CD4-positive, alpha-beta T cell (primary cell): ENCODE measurements around the gene MAP3K1. TPM values are rescaled to one million over a fixed set of nuclear protein-coding genes. Genes with fewer than 3 reads are reported as not detected.

Experiments
- ATAC-seq: fragments of 200-7000 bp; cut with Tn5 transposase; one replicate; pipeline ENCODE4 v1.10.0; 2022; ENCODE audit warnings: mild to moderate bottlenecking; ENCODE audit not compliant: poor library complexity
- CTCF ChIA-PET: fragments of 350-600 bp; sonication (Branson Sonifier 250); formaldehyde crosslinking; loops from one replicate; lab custom pipeline; 2021; ENCODE audit warnings: antibody characterized with exemption, inconsistent platforms; lab: Charles Lee
- POLR2A ChIA-PET: fragments of 350-600 bp; sonication (Branson Sonifier 250); formaldehyde crosslinking; loops from one replicate; lab custom pipeline; 2021; ENCODE audit warnings: antibody characterized with exemption, inconsistent platforms; lab: Charles Lee
- DNase-seq, 14 experiments: peaks; one replicate each; pipeline ENCODE4 v3.0.0-alpha.2; 2013 to 2020; ENCODE audit warnings: mixed read lengths in 2 of 14
- H3K27ac ChIP-seq, 2 donors: one replicate each; pipeline versions ENCODE4 v1.5.1 to v1.7.0; 2013; ENCODE audit warnings: low read length in 2 of 2, low read depth in 1 of 2, mild to moderate bottlenecking in 1 of 2
- H3K27me3 ChIP-seq, 2 experiments: 1 replicate in 1 of 2; 2 replicates in 1 of 2; pipeline versions ENCODE4 v1.6.1 to v1.7.0; 2013; ENCODE audit warnings: low read length in 2 of 2, control low read depth in 1 of 2, mild to moderate bottlenecking in 1 of 2, moderate library complexity in 1 of 2; ENCODE audit not compliant: insufficient read depth in 2 of 2, control insufficient read depth in 1 of 2
- H3K36me3 ChIP-seq: one replicate; pipeline ENCODE4 v1.6.1; 2013; ENCODE audit warnings: low read length, control low read depth; ENCODE audit not compliant: insufficient read depth
- H3K4me1 ChIP-seq: one replicate; pipeline ENCODE4 v1.6.1; 2013; ENCODE audit warnings: low read length, control low read depth; ENCODE audit not compliant: insufficient read depth
- H3K4me3 ChIP-seq: one replicate; pipeline ENCODE4 v1.5.1; 2013; ENCODE audit warnings: mild to moderate bottlenecking, low read length, moderate library complexity
- H3K9me3 ChIP-seq, 2 experiments: 1 replicate in 1 of 2; 2 replicates in 1 of 2; pipeline versions ENCODE4 v1.6.1 to v1.7.0; 2013; ENCODE audit warnings: low read length in 2 of 2, mild to moderate bottlenecking in 2 of 2, control low read depth in 1 of 2, moderate library complexity in 1 of 2; ENCODE audit not compliant: control insufficient read depth in 1 of 2, insufficient read depth in 1 of 2
- H3K27ac Mint-ChIP-seq: one replicate; pipeline ENCODE4 v1.8.0; 2020; ENCODE audit warnings: mixed read lengths
- H3K27me3 Mint-ChIP-seq: one replicate; pipeline ENCODE4 v1.8.0; 2021; ENCODE audit warnings: mixed read lengths
- H3K36me3 Mint-ChIP-seq: one replicate; pipeline ENCODE4 v1.8.0; 2021; ENCODE audit warnings: low read depth, mixed read lengths
- H3K4me1 Mint-ChIP-seq: one replicate; pipeline ENCODE4 v1.8.0; 2021; ENCODE audit warnings: low read depth, mixed read lengths
- H3K4me3 Mint-ChIP-seq: one replicate; pipeline ENCODE4 v1.8.0; 2020; ENCODE audit warnings: mild to moderate bottlenecking, mixed read lengths
- H3K9me3 Mint-ChIP-seq: one replicate; pipeline ENCODE4 v1.8.0; 2020; ENCODE audit warnings: mixed read lengths
- CTCF ChIP-seq: fragments of 200-600 bp; IDR thresholded peaks from one replicate; pipeline ENCODE4 v1.8.0; 2022; ENCODE audit warnings: antibody characterized with exemption, mild to moderate bottlenecking
- intact Hi-C, 2 experiments: fragments of 100-400 bp; cut with DNase I in 1 of 2; cut with micrococcal nuclease in 1 of 2; formaldehyde crosslinking; loops; one replicate each; pipeline versions ENCODE4 v1.15.1 to v1.9.0; 2023 to 2025; cut with DNase I, micrococcal nuclease
- total RNA-seq, 174 experiments: library from RNA in 2 of 174; stranded (reverse) in 2 of 174; gene quantifications; one replicate each; pipeline ENCODE4 v1.2.3 and lab custom pipeline; 2021 to 2026

The MAP3K1 gene
- total RNA-seq, 2 experiments from 2014 or later: 59.4 to 62.5 TPM

- H3K4me1 Mint-ChIP-seq: peaks cover 24% of the 10 kb centered on the region
- Histone ChIP-seq H3K27me3 (no peaks in the 10 kb centered on the region), H3K9me3 (no peaks in the 10 kb centered on the region), H3K27ac (peak overlapping the region; percentile 43 to 82), H3K36me3 (no peaks in the 10 kb centered on the region), H3K4me1 (peaks cover 15% of the 10 kb centered on the region), H3K4me3 (peak overlapping the region; percentile 88)
- POLR2A ChIA-PET: interaction anchor here (0.8 to 2.6 kb wide), 12 partner anchors 8 to 1814 kb away, joined by 3 to 26 read pairs (median 4); partner anchors contain the start of genes GPBP1 and PLK2
- H3K27me3 Mint-ChIP-seq: no peaks in the 10 kb centered on the region
- intact Hi-C loops: loop anchor here in 1 of 2 experiments (2.0 kb wide), 1 partner anchor 42 kb away; the partner anchor contains the start of gene MIER3
- peak overlapping the region; percentile 81 for H3K27ac Mint-ChIP-seq
- H3K36me3 Mint-ChIP-seq: peaks cover 14% of the 10 kb centered on the region
- peak in 4 of 14 experiments; percentile 12 to 35 (median 14) for DNase-seq
- no peaks in the 10 kb centered on the region for H3K9me3 Mint-ChIP-seq
- CTCF ChIA-PET: interaction anchor here (1.2 kb wide), 1 partner anchor 228 kb away, joined by 4 read pairs; no protein-coding TSS in a partner anchor
- TF ChIP-seq CTCF: no peak
- ATAC-seq: peak; percentile 32
- peak overlapping the region; percentile 95 for H3K4me3 Mint-ChIP-seq
Observed at GRCh38 chr5:56910210-56910965, 95.0 kb downstream of the MAP3K1 start.

- POLR2A ChIA-PET: no interaction called here
- Mint-ChIP-seq H3K27ac (no peak overlapping the region), H3K27me3 (no peaks in the 10 kb centered on the region), H3K4me3 (no peak overlapping the region), H3K36me3 (peaks cover 20% of the 10 kb centered on the region), H3K9me3 (no peaks in the 10 kb centered on the region), H3K4me1 (peaks cover 19% of the 10 kb centered on the region)
- Histone ChIP-seq H3K27me3 (no peaks in the 10 kb centered on the region), H3K27ac (no peak overlapping the region), H3K4me1 (peaks cover 15% of the 10 kb centered on the region), H3K9me3 (no peaks in the 10 kb centered on the region), H3K36me3 (no peaks in the 10 kb centered on the region), H3K4me3 (no peak overlapping the region)
- TF ChIP-seq CTCF: no peak
- CTCF ChIA-PET: no interaction called here
- intact Hi-C loops: no loop called here
- DNase-seq (no peak), ATAC-seq (no peak)
Observed at GRCh38 chr5:56913766-56914165, 98.4 kb downstream of the MAP3K1 start.

GRCh38 chr5:56914678-56915077, 99.3 kb downstream of the MAP3K1 start:
- Mint-ChIP-seq H3K27ac (no peak overlapping the region), H3K27me3 (no peaks in the 10 kb centered on the region), H3K9me3 (no peaks in the 10 kb centered on the region), H3K4me3 (no peak overlapping the region), H3K4me1 (peaks cover 14% of the 10 kb centered on the region), H3K36me3 (peaks cover 15% of the 10 kb centered on the region)
- ATAC-seq: no peak
- intact Hi-C loops: no loop called here
- no peak for TF ChIP-seq CTCF
- peaks cover 9% of the 10 kb centered on the region for H3K4me1 ChIP-seq
- ChIA-PET CTCF (no interaction called here), POLR2A (interaction anchor here (0.7 kb wide), 1 partner anchor 18 kb away, joined by 3 read pairs; no protein-coding TSS in a partner anchor)
- no peak overlapping the region for H3K27ac ChIP-seq
- H3K9me3 ChIP-seq: no peaks in the 10 kb centered on the region
- no peaks in the 10 kb centered on the region for H3K27me3 ChIP-seq
- DNase-seq: no peak
- H3K36me3 ChIP-seq: no peaks in the 10 kb centered on the region
- H3K4me3 ChIP-seq: no peak overlapping the region
